GM19099 (cell line): ENCODE data around the gene SLC2A9.

ENCODE experiments used
- POLR2A ChIP-seq: IDR thresholded peaks from 3 replicates; pipeline ENCODE4 v1.6.1; 2011; ENCODE audit warnings: low read depth; ENCODE audit not compliant: insufficient read length; ENCODE audit errors: extremely low read depth

Gene SLC2A9

GRCh38 chr4:10020871-10021652 is at the start of gene SLC2A9:
Gene SLC2A9 (minus strand): TSS chr4:10021497. CDS start chr4:10021429, 68 bp downstream.
- TF ChIP-seq POLR2A, result no peak

GRCh38 chr4:10069075-10069642 is 47.9 kb upstream of the SLC2A9 start:
- no peak for TF ChIP-seq POLR2A

GRCh38 chr4:10066670-10067651 is 45.7 kb upstream of the SLC2A9 start:
- TF ChIP-seq POLR2A, result no peak

GRCh38 chr4:10066206-10066605 is 44.9 kb upstream of the SLC2A9 start:
- no peak for TF ChIP-seq POLR2A

- no peak for TF ChIP-seq POLR2A
Measured at GRCh38 chr4:10063544-10064300, 42.4 kb upstream of the SLC2A9 start.

- no peak for TF ChIP-seq POLR2A
Measured at GRCh38 chr4:10061650-10062415, 40.5 kb upstream of the SLC2A9 start.

GRCh38 chr4:10058371-10058770 is 37.1 kb upstream of the SLC2A9 start:
- TF ChIP-seq POLR2A, result no peak

- TF ChIP-seq POLR2A, result no peak
Measured at GRCh38 chr4:10057023-10057395, 35.7 kb upstream of the SLC2A9 start.

- TF ChIP-seq POLR2A, result no peak
Measured at GRCh38 chr4:10056334-10057022, 35.2 kb upstream of the SLC2A9 start.

- TF ChIP-seq POLR2A, result no peak
Measured at GRCh38 chr4:10055871-10056270, 34.6 kb upstream of the SLC2A9 start.

- no peak for TF ChIP-seq POLR2A
Measured at GRCh38 chr4:10054571-10055041, 33.3 kb upstream of the SLC2A9 start.

- TF ChIP-seq POLR2A, result no peak
Measured at GRCh38 chr4:10053635-10054453, 32.5 kb upstream of the SLC2A9 start.

GRCh38 chr4:10051517-10052135 is 30.3 kb upstream of the SLC2A9 start:
- no peak for TF ChIP-seq POLR2A

- no peak for TF ChIP-seq POLR2A
Measured at GRCh38 chr4:10050721-10051120, 29.4 kb upstream of the SLC2A9 start.
